HG03432 (cell line): ENCODE results near the gene SLC2A9.
"Not testable (repeated sequence)": the region's sequence is repeated elsewhere in the genome, so short reads cannot be mapped to it uniquely, and the experiment has no call there.

Experiments used
- ATAC-seq: cut with Tn5 transposase; IDR thresholded peaks from one replicate; pipeline ENCODE4 v1.9.1; 2021; ENCODE audit warnings: mild to moderate bottlenecking, moderate library complexity; ENCODE audit not compliant: unreplicated experiment

Gene SLC2A9

GRCh38 chr4:10002278-10002677, 19.0 kb downstream of the SLC2A9 start:
- ATAC-seq, result peak; percentile 18

- ATAC-seq, result no peak
Observed at GRCh38 chr4:10001757-10002156, 19.5 kb downstream of the SLC2A9 start.

GRCh38 chr4:9999956-10000561, 21.2 kb downstream of the SLC2A9 start:
- ATAC-seq, result peak; percentile 50

GRCh38 chr4:9997886-9998285, 23.4 kb downstream of the SLC2A9 start:
- ATAC-seq, result no peak

- no peak for ATAC-seq
Observed at GRCh38 chr4:9996319-9997110, 24.8 kb downstream of the SLC2A9 start.

- peak; percentile 72 for ATAC-seq
Observed at GRCh38 chr4:9994246-9994847, 26.9 kb downstream of the SLC2A9 start.

- ATAC-seq, result no peak
Observed at GRCh38 chr4:9989918-9990635, 31.2 kb downstream of the SLC2A9 start.

- no peak for ATAC-seq
Observed at GRCh38 chr4:9988933-9989332, 32.4 kb downstream of the SLC2A9 start.

GRCh38 chr4:9988363-9988749, 32.9 kb downstream of the SLC2A9 start:
- no peak for ATAC-seq

- peak; percentile 75 for ATAC-seq
Observed at GRCh38 chr4:9987749-9988362, 33.4 kb downstream of the SLC2A9 start.

GRCh38 chr4:9984621-9985020, 36.7 kb downstream of the SLC2A9 start:
- ATAC-seq, result no peak

GRCh38 chr4:9983211-9983610, 38.1 kb downstream of the SLC2A9 start:
- ATAC-seq, result no peak

GRCh38 chr4:9981899-9982298, 39.4 kb downstream of the SLC2A9 start:
- not testable (repeated sequence) for ATAC-seq

- ATAC-seq, result no peak
Observed at GRCh38 chr4:9980898-9981297, 40.4 kb downstream of the SLC2A9 start.

GRCh38 chr4:9979101-9979701, 42.1 kb downstream of the SLC2A9 start:
- no peak for ATAC-seq

- ATAC-seq, result no peak
Observed at GRCh38 chr4:9977518-9978031, 43.7 kb downstream of the SLC2A9 start.

- ATAC-seq, result no peak
Observed at GRCh38 chr4:9976781-9977180, 44.5 kb downstream of the SLC2A9 start.

GRCh38 chr4:9976293-9976692, 45.0 kb downstream of the SLC2A9 start:
- ATAC-seq, result no peak

GRCh38 chr4:9971711-9972110, 49.6 kb downstream of the SLC2A9 start:
- ATAC-seq, result no peak

GRCh38 chr4:9970399-9971011, 50.8 kb downstream of the SLC2A9 start:
- peak; percentile 84 for ATAC-seq
